22Rv1 (cell line): ENCODE measurements around the gene PPP1R16B.

Source experiments
- H3K27ac ChIP-seq: fragments of 450-650 bp; 2 replicates; pipeline ENCODE4 v1.5.1; 2017
- ZFX ChIP-seq: fragments of 450-650 bp; IDR thresholded peaks from 2 replicates; pipeline ENCODE4 v1.6.1; 2017; ENCODE audit warnings: antibody characterized with exemption, borderline replicate concordance
- TF ChIP-seq, protein P1 (sequence below): fragments of 450-650 bp; IDR thresholded peaks from 2 replicates; pipeline ENCODE4 v1.5.1; 2017; ENCODE audit warnings: mild to moderate bottlenecking

Gene PPP1R16B

DNA sequence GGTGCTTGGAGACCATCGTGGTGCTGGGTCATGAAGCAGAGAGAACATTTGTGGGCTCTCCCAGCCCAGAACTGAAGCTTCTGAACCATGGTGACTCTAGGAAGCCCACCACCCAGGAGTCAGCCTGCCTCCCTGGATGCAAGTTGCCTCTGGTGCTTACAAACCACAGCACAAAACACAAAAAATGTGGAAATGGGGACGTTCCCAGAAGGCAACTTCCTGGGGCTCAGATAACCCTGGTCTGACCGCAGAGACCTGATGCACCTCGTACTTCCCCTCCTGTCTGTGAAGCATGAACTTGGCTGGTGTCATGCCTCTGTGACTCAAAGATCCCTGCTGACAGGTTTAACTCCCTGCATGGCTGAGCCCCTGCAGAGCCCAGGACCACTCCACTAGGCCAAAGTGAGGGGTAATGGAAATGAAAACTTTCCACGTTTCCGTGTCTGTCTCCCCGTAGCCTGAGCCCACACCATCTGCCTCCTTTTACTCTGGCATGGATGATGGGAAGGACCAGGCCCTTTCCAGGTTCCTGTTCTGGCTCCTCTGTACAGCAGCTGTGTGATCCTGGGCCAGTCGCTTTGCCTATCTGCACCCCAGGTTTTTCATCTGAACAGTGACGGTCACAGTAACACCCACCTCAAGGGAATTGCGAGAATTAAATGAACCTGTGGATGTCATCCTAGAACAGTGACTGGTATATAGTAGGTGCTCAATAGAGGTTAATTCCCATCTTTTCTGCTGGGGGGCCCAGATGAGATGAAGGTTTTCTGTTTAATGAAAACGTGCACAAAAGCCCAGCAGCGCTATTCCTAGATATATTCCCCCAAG lies 57.7 kb downstream of the PPP1R16B start:
- no peak for TF ChIP-seq ZFX
- TF ChIP-seq, protein P1, sequence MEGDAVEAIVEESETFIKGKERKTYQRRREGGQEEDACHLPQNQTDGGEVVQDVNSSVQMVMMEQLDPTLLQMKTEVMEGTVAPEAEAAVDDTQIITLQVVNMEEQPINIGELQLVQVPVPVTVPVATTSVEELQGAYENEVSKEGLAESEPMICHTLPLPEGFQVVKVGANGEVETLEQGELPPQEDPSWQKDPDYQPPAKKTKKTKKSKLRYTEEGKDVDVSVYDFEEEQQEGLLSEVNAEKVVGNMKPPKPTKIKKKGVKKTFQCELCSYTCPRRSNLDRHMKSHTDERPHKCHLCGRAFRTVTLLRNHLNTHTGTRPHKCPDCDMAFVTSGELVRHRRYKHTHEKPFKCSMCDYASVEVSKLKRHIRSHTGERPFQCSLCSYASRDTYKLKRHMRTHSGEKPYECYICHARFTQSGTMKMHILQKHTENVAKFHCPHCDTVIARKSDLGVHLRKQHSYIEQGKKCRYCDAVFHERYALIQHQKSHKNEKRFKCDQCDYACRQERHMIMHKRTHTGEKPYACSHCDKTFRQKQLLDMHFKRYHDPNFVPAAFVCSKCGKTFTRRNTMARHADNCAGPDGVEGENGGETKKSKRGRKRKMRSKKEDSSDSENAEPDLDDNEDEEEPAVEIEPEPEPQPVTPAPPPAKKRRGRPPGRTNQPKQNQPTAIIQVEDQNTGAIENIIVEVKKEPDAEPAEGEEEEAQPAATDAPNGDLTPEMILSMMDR: no peak
- H3K27ac ChIP-seq: no peak overlapping the region

DNA sequence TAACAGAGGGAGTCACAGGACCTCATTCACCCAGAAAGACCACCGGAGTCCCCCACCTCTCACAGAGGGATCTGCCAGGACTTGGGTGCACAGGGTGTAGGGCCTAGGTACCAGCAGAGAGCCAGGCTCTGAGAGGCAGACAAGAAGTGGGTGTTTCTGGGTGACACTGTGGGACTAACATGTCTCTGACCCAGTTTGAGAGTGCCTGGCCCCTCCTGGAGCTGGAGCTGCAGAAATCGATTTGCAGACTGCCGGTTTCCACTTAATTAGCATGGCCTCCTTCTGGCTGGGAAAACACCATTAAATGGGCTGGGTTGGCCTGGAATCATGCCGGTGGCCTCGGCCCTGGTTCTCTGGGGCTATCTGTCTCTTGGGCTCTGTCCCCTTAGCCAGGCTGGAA lies 59.2 kb downstream of the PPP1R16B start:
- H3K27ac ChIP-seq: no peak overlapping the region
- no peak for TF ChIP-seq ZFX
- TF ChIP-seq, protein P1: no peak

DNA sequence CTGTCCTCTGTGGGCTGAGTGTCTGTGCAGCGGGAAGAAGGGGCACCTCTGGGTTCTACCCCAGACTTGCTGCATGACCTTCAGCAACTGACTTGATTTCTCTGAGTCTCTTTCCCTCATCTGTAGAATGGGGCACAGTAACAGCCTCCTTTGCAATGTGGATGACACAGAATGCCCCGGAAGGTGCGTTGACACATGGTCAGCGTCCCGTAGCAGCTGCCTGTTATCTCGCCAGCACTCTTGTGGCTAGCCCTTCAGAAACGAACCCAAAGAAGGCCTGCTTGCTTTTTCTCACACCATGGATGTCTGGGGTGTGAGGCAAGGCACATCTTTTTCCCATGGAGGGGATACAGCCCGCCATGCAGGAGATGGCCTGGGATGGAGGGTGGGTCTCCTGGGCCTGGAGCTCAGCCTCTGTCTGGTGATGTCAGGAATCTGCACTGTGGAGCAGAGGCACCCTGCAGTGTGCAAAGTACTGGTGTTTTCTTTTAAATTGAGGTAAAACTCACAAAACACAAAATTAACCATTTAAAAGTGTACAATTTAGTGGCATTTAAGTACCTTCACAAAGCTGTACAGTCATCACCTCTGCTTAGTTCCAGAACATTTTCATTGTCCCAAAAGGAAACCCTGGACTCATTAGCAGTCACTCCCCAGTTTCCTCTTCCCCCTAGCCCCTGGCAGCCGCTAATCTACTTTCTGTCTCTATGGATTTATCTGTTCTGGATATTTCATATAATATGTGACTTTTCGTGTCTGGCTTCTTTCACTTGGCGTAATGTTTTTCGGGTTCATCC lies 61.0 kb downstream of the PPP1R16B start:
- no peak overlapping the region for H3K27ac ChIP-seq
- no peak for TF ChIP-seq ZFX
- TF ChIP-seq, protein P1: no peak

DNA sequence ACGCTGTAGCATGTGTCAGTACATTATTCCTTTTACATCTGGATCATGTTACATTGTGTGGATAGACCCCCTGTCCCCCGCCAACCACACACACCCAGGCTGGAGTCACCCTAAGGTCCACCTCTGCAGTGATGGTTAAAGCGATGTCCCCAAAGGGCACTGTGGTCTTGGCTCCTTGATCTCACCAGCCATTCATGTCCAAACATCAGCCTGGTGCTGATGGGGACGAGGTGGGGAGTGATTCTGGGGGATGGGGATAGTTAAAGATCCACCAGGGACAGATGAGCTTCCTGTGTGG lies 61.5 kb downstream of the PPP1R16B start:
- H3K27ac ChIP-seq: no peak overlapping the region

DNA sequence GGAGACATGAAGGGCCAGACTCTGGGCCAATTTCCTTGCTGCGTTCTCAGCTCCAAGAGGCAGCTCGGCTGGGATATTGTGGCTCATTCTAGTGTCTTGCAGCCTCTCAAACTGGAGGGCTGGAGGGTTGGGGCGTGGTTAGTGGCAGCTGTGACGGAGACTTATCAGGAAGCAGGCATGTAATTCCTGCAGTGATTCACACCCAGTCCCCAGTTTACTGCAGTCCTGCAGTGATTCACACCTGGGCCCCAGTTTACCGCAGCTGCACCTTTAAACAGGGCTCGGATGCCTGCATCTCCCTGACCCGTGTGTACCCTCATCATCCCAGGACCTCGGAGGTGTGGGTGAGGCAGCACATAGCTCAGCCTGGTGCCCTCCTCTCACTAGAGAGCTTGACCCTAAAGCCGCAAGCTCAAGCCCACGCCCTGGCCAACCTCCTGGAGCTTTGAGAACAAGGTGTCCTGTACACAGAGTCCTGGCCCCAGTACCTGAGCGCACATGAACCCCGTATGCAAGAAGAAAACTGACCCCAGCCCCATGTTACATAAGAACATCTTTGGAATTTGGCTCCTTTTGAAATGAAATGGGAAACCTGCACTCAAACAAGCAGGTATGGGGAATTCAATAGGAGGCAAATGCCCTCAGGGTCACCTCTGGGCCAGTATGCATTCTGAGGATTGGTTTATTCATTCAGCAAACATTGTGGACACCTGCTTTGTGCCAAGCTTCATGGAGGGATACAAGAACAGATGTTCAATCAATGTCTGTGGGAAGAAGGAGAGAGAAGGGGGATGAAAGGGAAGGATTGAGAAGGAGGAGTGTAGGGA lies 65.4 kb downstream of the PPP1R16B start:
- no peak overlapping the region for H3K27ac ChIP-seq
- TF ChIP-seq ZFX: no peak
- TF ChIP-seq, protein P1: no peak

More for the DNA sequence above, 61.5 kb downstream of the PPP1R16B start:
- TF ChIP-seq ZFX: no peak
- TF ChIP-seq, protein P1: no peak

DNA sequence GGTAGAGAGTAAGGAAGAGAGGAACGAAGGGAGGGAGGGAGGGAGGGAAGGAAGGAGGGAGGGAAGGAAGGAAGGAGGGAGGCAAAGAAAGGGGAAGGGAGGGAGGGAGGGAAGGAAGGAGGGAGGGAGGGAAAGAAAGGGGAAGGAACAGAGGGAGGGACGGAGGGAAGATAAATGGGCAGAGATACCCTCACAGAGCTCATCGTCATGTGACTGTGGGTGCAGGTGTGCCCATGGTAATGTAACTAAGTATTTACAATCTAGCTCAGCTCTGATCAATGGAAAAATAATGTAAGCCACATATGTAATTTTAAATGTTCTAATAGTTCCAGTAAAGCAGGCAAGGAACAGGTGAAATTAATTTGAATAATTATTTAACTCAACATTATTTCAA lies 66.1 kb downstream of the PPP1R16B start:
- H3K27ac ChIP-seq: no peak overlapping the region
- TF ChIP-seq, protein P1: no peak
- TF ChIP-seq ZFX: no peak
